Osteocyte (in vitro differentiated cells): Measurements from ENCODE around the gene ATRX. TPM values are rescaled to one million over a fixed set of nuclear protein-coding genes. Genes with fewer than 3 reads are reported as not detected.
"Not testable (repeated sequence)": the region's sequence is repeated elsewhere in the genome, so short reads cannot be mapped to it uniquely, and the experiment has no call there.

Source experiments
- DNase-seq: peaks from one replicate; pipeline ENCODE4 v3.0.0; 2021; ENCODE audit warnings: mixed read lengths; ENCODE audit not compliant: unreplicated experiment; ENCODE audit errors: extremely low spot score
- H3K27ac Mint-ChIP-seq: one replicate; pipeline ENCODE4 v1.8.0; 2021; ENCODE audit warnings: mild to moderate bottlenecking, mixed read lengths; ENCODE audit not compliant: unreplicated experiment
- H3K27me3 Mint-ChIP-seq: one replicate; pipeline ENCODE4 v1.8.0; 2021; ENCODE audit warnings: mixed read lengths; ENCODE audit not compliant: unreplicated experiment
- H3K36me3 Mint-ChIP-seq: one replicate; pipeline ENCODE4 v1.8.0; 2021; ENCODE audit warnings: mixed read lengths; ENCODE audit not compliant: unreplicated experiment
- H3K4me1 Mint-ChIP-seq: one replicate; pipeline ENCODE4 v1.8.0; 2021; ENCODE audit warnings: mixed read lengths; ENCODE audit not compliant: unreplicated experiment
- H3K4me3 Mint-ChIP-seq: one replicate; pipeline ENCODE4 v1.8.0; 2021; ENCODE audit warnings: mild to moderate bottlenecking, moderate library complexity, mixed read lengths; ENCODE audit not compliant: unreplicated experiment
- H3K9me3 Mint-ChIP-seq: one replicate; pipeline ENCODE4 v1.8.0; 2021; ENCODE audit warnings: mixed read lengths; ENCODE audit not compliant: unreplicated experiment
- CTCF ChIP-seq: fragments of 200-600 bp; sonication (generic); IDR thresholded peaks from 2 replicates; pipeline ENCODE4 v1.5.0; 2021; ENCODE audit warnings: antibody characterized with exemption, mild to moderate bottlenecking, moderate library complexity
- total RNA-seq: library from RNA; stranded (reverse); gene quantifications from 2 replicates; pipeline ENCODE4 v1.2.1, GENCODE V29; 2021

Gene ATRX
- total RNA-seq, 1 donor from 2014 or later = 102 TPM

DNA sequence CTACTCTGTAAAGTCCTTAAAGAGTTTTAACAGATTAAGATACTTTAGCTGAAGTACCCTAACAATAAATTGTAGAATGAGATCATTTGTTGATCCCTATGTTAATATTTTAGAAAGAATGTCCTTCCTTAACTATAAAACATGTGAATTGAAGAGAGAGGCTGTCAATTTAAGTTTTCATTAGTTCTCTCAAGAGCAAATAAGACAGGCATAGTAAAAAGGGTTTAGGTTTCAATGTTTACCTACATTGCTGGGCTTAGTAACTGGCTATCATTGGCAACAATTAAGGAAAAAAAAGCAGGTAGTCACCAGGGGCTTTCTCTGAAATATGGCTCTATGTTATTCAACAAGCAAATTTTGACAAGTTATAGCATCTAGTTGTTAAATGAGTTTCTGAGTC is 91.5 kb downstream of the ATRX start:
- Mint-ChIP-seq H3K4me1 (peaks cover 3% of the 10 kb centered on the region), H3K9me3 (peaks cover 4% of the 10 kb centered on the region), H3K27ac (no peak overlapping the region), H3K36me3 (peaks cover 5% of the 10 kb centered on the region), H3K4me3 (no peak overlapping the region), H3K27me3 (no peaks in the 10 kb centered on the region)
- no peak for DNase-seq
- TF ChIP-seq CTCF = no peak

DNA sequence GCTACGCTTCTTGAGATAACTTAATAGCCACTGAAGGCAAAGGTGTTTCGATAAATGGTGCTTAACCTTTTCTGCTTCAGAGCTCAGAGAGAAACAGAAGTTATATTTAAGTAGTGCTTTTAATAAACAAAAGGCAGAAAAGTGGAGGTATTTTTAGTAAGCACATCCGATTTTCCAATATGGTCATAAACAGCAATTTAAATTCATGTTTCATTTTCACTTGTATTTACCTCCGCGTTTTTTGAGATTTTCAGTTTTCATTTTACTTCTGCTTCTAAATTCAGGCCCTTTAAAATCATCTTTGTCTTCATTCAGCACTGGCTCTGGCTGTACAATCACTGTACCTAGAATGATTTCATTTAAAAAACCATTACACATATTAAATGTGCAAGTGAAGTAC is 92.4 kb downstream of the ATRX start:
- Mint-ChIP-seq H3K4me1 (peaks cover 3% of the 10 kb centered on the region), H3K27ac (no peak overlapping the region), H3K36me3 (peaks cover 5% of the 10 kb centered on the region)

DNA sequence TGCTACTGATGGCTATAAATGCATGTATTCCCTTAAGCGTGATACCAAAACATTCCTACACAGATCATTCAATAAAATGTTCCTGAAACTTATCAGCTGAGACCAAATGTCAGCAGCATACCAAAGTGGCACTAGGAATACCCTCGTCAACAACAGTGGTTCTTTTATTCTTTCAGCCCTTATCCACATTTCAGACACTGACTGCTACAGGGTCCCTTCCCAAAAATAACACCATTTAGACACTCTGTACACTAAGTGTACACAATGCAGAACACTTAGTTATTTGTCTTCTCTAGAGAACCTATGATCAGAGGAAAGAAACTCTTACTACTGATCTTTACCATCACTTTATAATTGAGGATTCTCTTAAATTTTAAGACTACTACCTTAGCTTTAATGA is 94.1 kb downstream of the ATRX start:
- Mint-ChIP-seq H3K27me3 (no peaks in the 10 kb centered on the region), H3K4me3 (no peak overlapping the region), H3K4me1 (peaks cover 3% of the 10 kb centered on the region), H3K9me3 (peaks cover 4% of the 10 kb centered on the region), H3K27ac (no peak overlapping the region), H3K36me3 (peaks cover 8% of the 10 kb centered on the region)
- DNase-seq = no peak
- no peak for TF ChIP-seq CTCF

More for the DNA sequence above, 92.4 kb downstream of the ATRX start:
- no peak overlapping the region for H3K4me3 Mint-ChIP-seq
- no peak for DNase-seq
- H3K9me3 Mint-ChIP-seq = peaks cover 2% of the 10 kb centered on the region
- no peaks in the 10 kb centered on the region for H3K27me3 Mint-ChIP-seq
- no peak for TF ChIP-seq CTCF

- Mint-ChIP-seq H3K4me3 (no peak overlapping the region), H3K4me1 (peaks cover under 1% of the 10 kb centered on the region), H3K27ac (no peak overlapping the region), H3K27me3 (no peaks in the 10 kb centered on the region), H3K36me3 (peaks cover 21% of the 10 kb centered on the region), H3K9me3 (peaks cover 19% of the 10 kb centered on the region)
- no peak for TF ChIP-seq CTCF
- no peak for DNase-seq
Observed at GRCh38 chrX:77689376-77689775, 96.6 kb downstream of the ATRX start.

- H3K4me3 Mint-ChIP-seq, H3K27ac Mint-ChIP-seq, DNase-seq, H3K27me3 Mint-ChIP-seq, H3K4me1 Mint-ChIP-seq: not testable (repeated sequence)
- peaks cover 36% of the 10 kb centered on the region for H3K36me3 Mint-ChIP-seq
- H3K9me3 Mint-ChIP-seq = peaks cover 32% of the 10 kb centered on the region
Observed at GRCh38 chrX:77685683-77686082, 100.3 kb downstream of the ATRX start.

- Mint-ChIP-seq H3K9me3 (peaks cover 14% of the 10 kb centered on the region), H3K27ac (no peak overlapping the region), H3K4me1 (no peaks in the 10 kb centered on the region), H3K36me3 (peaks cover 14% of the 10 kb centered on the region), H3K4me3 (no peak overlapping the region), H3K27me3 (no peaks in the 10 kb centered on the region)
- TF ChIP-seq CTCF = no peak
- DNase-seq = no peak
Observed at GRCh38 chrX:77679144-77679543, 106.9 kb downstream of the ATRX start.
